Neutrophil (primary cell): Measurements from ENCODE around the gene BRCA2.

Source experiments
- H3K27ac ChIP-seq: fragments of 200-600 bp; sonication (generic); 2 replicates; pipeline ENCODE4 v1.5.1; 2016; ENCODE audit warnings: mild to moderate bottlenecking, moderate library complexity
- H3K27me3 ChIP-seq: fragments of 200-600 bp; sonication (generic); 2 replicates; pipeline ENCODE4 v1.6.0; 2016; ENCODE audit warnings: mild to moderate bottlenecking
- H3K36me3 ChIP-seq: fragments of 200-600 bp; sonication (generic); 2 replicates; pipeline ENCODE4 v1.5.1; 2017
- H3K4me1 ChIP-seq, 2 experiments: fragments of 200-600 bp in 1 of 2; sonication (generic) in 1 of 2; 1 replicate in 1 of 2; 2 replicates in 1 of 2; pipeline versions ENCODE4 v1.5.1 to v1.6.1; 2013 to 2016; ENCODE audit warnings: low read depth in 1 of 2, low read length in 1 of 2, mild to moderate bottlenecking in 1 of 2, moderate library complexity in 1 of 2; ENCODE audit not compliant: control insufficient read depth in 1 of 2, insufficient read depth in 1 of 2
- H3K4me3 ChIP-seq, 2 experiments: fragments of 200-600 bp in 1 of 2; sonication (generic) in 1 of 2; 1 replicate in 1 of 2; 2 replicates in 1 of 2; pipeline ENCODE4 v1.5.1; 2013 to 2016; ENCODE audit warnings: low read depth in 1 of 2, low read length in 1 of 2, mild to moderate bottlenecking in 1 of 2, moderate library complexity in 1 of 2
- H3K9me3 ChIP-seq: fragments of 200-600 bp; sonication (generic); 2 replicates; pipeline ENCODE4 v1.5.1; 2016
- CTCF ChIP-seq: fragments of 200-600 bp; sonication (generic); IDR thresholded peaks from 2 replicates; pipeline ENCODE4 v1.5.1; 2016; ENCODE audit warnings: antibody characterized with exemption

Gene BRCA2

DNA sequence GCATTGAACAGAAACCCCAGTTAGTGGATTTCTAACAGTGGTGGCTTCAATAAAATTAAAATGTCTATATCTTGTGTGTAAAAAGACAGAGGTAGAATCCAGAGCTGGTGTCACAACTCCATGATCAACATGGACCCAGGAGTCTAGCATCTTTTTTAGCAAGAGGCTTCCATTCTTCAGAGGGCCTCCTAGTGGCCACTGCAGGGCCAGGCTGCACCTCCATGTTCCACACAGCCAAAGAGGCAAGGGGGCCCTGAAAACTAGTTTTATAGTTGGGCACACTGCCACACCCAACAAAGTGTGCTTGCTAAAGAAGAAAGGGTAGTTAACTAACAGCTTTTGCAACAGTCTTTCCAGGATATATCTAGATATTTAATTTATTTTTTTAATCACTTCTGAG is 99.7 kb downstream of the BRCA2 start:
- Histone ChIP-seq H3K4me1 (peaks cover 5% of the 10 kb centered on the region in 2 experiments), H3K4me3 (no peak overlapping the region), H3K9me3 (peaks cover 7% of the 10 kb centered on the region), H3K27me3 (no peaks in the 10 kb centered on the region), H3K36me3 (no peaks in the 10 kb centered on the region), H3K27ac (no peak overlapping the region)
- no peak for TF ChIP-seq CTCF

DNA sequence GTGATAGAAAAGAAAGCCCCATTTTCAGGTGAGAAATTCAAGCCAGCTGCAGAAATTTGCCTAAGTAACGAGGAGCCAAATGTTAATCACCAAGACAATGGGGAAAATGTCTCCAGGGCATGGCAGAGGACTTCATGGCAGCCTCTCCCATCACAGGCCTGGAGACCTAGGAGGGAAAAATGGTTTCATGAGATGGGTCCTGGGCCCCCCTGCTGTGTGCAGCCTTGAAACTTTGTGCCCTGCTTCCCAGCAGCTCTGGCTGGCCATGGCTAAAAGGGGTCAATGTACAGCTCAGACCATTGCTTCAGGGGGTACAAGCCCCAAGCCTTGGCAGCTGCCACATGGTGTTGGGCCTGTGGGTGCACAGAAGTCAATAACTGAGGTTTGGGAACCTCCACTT is 102.7 kb downstream of the BRCA2 start:
- Histone ChIP-seq H3K4me3 (no peak overlapping the region), H3K27me3 (no peaks in the 10 kb centered on the region), H3K9me3 (peaks cover 11% of the 10 kb centered on the region), H3K4me1 (peaks cover 5% of the 10 kb centered on the region in 2 experiments), H3K36me3 (no peaks in the 10 kb centered on the region), H3K27ac (no peak overlapping the region)
- no peak for TF ChIP-seq CTCF

GRCh38 chr13:32419862-32420261 is 104.6 kb downstream of the BRCA2 start:
- Histone ChIP-seq H3K4me1 (peaks cover 13 to 15% of the 10 kb centered on the region in 2 experiments), H3K27me3 (no peaks in the 10 kb centered on the region), H3K27ac (no peak overlapping the region), H3K9me3 (peaks cover 11% of the 10 kb centered on the region), H3K4me3 (no peak overlapping the region), H3K36me3 (no peaks in the 10 kb centered on the region)
- no peak for TF ChIP-seq CTCF

- Histone ChIP-seq H3K36me3 (no peaks in the 10 kb centered on the region), H3K9me3 (peaks cover 11% of the 10 kb centered on the region), H3K4me3 (no peak overlapping the region), H3K27me3 (no peaks in the 10 kb centered on the region), H3K4me1 (peaks cover 28% of the 10 kb centered on the region in 2 experiments), H3K27ac (no peak overlapping the region)
- no peak for TF ChIP-seq CTCF
Measured at GRCh38 chr13:32423592-32423991, 108.3 kb downstream of the BRCA2 start.

GRCh38 chr13:32425158-32425557 is 109.8 kb downstream of the BRCA2 start:
- Histone ChIP-seq H3K36me3 (peaks cover 8% of the 10 kb centered on the region), H3K4me1 (peaks cover 28 to 31% of the 10 kb centered on the region in 2 experiments), H3K4me3 (no peak overlapping the region), H3K27me3 (no peaks in the 10 kb centered on the region), H3K9me3 (peaks cover 2% of the 10 kb centered on the region), H3K27ac (no peak overlapping the region)
- TF ChIP-seq CTCF = no peak
